GM21367 (cell line): ENCODE data around the gene CTIF.

Experiments used
- ATAC-seq: cut with Tn5 transposase; IDR thresholded peaks from one replicate; pipeline ENCODE4 v1.9.1; 2021; ENCODE audit not compliant: unreplicated experiment

CTIF gene

DNA sequence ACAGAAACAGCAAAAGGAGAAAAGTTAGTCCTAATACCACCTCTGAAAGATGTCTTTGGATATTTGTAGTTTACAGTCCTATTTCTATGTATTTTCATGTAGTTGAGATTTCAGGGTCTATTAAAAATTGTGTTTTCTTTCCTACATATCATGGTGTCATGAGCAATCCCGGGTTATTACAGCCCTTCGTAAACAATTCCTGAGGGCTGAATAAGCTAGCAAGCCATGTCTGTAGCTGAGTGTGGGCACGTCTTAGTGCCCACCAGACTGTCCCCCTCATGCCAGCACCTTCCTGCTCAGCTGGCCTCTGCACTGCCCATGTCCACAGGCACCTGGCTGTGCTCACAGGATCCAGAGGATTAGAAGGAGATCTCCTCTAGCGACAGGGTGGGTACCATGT lies 60.6 kb downstream of the CTIF start:
- no peak for ATAC-seq

DNA sequence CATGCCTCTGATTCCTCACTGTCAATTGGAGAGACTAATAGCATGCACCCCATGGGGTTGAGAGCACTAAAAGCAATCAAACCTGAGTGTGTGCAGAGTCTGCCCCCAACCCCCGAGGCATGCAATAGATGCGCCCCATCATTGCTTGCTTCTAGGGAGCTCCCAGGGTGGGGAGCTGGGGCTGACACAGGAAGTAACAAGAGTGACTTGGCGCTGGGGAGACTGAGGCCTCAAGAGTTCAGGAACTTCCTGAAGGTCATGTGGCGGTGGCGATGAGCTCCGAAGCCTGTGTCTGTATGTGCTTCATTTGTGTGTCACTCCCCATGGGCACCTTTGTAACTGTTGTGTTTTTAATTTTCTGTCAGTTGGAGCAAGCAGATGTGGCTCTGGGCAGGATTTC lies 61.2 kb downstream of the CTIF start:
- ATAC-seq: no peak

DNA sequence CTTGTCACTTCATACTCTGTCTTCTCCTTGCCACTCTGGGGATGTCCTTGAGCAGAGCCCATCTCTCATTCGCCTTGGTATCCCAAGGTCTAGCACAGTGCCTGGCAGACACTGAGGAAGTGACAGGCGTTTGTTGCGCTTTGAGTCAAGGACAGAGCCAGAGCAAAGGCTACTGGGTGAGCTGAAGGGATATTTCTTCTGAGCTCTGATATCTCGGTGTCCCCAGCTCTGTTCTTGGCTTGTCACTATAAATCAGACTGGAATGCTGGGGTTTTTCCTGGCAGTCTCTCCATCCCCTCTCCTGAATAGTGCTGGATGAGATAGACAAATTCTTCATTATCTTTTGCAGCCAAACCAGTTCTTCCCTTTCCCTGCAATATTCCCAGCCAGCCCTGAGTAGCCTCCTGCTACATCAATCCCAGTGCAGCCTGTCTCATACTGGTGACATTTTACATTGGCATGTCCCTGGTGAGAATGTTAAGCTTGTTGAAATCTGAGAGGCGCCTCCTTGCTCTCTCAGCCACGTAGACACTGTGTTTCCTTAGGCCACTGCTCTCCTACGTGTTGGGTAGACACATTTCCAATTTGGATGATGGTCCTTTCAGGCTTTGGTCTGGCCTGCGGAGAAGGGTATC lies 61.7 kb downstream of the CTIF start:
- no peak for ATAC-seq

DNA sequence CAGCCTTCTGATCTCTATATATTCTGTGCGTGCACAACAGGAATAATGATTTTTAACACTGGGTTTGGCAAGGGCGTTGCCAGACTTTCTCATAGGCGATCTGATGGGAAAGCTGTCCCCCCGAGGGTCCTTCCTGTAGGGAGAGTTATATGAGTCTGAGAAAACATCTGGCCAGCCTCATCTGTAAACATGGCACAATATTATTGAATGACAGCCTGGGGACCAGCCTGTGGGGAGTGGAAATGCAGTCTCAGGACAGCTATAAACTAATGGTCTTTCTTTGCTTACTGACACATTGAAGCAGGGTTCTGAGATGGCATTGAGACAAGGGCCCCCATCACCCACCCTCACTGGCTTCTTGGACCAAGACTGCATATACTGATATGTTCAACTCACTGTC lies 62.5 kb downstream of the CTIF start:
- ATAC-seq: no peak

DNA sequence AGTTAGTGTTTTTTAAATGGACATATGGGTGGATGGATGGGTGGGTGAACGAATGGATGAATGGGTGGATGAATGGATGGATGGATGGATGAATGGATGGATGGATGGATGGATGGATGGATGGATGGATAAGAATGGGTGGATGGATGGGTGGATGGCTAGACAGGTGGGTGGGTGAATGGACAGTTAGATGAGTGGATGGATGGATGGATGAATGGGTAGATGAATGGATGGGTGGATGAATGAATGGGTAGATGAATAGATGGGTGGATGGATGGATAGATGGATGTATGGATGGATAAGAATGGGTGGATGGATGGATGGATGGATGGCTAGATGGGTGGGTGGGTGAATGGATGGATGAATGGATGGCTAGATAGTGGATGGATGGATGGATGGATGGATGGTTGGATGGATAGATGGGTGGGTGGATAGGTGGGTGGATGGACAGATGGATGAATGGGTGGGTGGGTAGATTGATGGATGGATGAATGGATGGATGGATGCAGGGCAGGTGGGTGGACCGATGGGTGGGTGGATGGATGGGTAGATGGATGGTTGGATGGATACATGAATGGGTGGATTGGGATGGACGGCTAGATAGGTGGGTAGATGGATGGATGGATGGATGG lies 64.0 kb downstream of the CTIF start:
- no peak for ATAC-seq

DNA sequence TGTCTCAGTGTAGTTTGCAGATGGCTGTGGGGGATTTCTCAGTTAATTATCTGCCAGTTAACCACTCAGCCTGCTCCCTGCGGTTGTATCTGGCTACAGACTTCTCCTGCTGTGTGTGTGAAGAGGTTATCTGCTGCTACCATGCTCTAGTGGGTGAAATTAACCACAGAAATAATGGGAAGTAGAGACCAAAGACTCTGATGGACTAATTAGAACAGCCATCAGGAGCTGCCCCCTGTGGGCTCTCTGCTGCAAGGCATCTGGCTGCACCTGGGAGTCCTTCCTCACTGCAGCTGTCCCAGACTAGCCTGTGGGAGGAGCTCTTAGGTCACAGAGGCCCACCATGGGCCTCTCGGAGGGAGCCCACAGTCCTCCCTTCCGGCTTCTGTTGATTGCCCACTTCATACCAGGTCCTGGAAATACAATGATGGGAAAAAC lies 66.6 kb downstream of the CTIF start:
- ATAC-seq: no peak

DNA sequence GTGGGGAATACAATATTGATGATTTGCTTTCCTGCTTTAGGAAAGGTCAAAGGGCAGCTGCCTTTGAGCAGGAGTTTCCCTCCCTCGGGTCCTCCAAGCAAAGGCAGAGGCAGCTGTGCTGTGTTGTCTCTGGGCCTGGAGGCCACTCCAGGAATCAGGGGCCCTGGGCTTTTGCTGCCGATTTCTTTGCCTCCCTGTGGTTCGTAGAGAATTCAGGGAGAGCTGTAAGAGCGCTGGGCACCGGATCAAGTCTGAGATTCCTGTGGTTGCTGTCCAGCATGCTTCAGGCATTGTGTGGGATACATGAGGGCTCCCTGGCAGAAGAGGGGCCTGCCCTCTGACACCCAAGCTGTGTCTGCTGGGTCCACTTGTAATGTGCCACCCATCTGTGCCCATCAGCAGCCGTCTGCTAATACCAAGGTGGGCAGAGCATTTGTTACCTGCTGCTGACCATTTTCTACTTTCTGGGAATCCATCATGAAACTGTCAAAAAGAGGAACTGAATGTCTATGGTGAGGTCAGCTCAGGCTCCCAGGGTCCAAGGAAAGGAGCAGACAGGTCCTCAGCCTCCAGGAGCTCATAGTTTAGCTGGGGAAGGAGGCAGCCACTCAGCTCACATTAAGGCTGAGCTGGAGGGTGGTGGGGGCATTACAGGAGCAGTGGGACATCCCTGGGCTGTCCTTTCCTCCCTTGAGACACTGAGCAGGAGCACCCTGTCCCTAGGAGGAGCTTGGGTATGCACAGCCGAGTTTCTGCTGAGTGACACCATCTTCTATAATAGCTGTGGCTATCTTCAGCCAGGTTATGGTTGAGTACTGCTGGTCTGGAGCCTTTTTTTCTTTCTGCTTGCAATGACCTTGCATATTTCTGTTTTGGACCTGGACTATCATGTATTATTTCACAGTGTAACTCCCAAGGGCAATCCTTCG lies 68.5 kb downstream of the CTIF start:
- no peak for ATAC-seq

DNA sequence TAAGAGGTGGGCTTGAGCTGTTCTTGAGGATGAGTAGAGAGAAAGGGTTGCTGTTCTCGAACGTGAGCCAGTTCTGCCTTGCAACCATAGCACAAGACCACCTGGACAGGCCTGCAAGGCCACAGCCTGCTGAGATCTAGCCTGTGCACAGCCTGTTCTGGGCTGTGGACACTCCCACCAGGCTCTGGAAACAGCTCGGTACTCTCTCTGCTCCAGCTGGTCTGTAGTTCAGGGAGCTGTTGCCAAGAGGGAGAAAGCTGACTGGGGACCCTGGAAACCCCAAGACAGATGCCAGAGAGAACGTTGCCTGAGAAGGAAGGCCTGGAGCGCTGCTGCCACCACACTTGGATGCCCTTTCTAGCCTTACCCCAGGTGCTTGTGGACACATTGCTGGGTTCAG lies 69.8 kb downstream of the CTIF start:
- ATAC-seq: no peak

DNA sequence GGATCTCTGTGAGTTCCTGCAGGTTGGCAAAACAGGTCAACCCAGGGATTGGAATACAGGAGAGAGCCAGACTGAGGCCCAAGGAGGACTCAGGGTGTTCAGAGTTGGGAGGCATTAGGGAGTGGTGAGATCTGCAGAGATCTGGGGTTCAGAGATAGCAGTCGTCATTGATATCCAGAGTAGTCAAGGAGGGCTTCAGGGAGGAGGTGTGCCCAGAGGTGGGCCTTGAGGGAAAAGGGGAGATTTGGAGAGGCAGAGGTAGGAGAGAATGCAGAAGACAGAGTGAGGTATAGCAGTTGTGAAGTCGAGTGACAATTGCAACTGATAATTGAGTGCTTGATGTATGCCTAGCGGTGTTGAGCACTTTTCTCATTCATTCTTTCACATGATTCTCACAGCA lies 70.3 kb downstream of the CTIF start:
- ATAC-seq: no peak

DNA sequence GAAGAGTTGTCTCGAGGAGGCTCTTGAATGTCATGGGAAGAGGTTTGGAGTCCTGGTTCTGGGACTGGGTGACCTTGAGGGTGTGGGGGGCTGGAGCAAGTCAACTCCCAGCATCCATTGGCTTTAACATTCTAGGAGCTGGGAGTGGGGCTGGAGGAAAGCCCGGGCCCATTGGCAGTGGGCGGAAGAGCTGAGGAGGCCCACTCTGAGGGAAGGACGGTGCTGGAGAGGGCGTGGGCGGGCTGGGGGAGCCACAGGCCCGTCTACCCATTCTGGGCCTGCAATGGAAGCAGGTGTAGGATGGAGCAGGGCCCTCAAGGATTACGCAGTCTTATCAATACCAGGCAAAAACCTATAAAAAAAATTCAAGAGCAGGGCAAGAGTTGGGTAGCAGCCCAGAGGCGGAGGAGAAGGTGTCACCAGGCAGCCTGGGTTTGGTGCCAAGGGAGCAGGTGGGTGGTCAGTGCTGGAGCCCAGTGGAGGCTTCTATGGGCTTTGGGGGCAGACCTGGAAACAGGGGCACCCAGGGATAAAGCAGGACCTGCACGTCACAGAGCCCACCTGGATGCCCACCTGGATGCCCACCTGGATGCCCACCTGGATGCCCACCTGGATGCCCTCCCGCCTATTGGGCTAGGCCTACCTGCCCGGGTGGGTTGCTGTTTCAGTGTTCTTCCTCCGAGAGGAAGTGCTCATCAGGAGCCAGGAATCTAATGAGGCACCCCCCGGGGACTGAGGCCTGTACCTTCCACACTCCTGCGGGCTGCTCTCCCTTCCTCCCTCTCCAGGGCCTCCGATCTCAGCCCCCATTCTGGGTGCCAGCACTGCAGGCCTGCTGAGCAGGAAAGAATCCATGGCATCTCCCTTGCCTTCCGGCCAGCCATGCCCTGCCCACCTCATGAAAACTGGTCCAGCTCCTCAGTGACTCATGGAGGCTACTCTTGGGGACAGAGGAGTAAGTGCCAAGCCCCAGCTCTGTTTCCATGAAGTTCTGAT lies 71.3 kb downstream of the CTIF start:
- ATAC-seq: no peak

DNA sequence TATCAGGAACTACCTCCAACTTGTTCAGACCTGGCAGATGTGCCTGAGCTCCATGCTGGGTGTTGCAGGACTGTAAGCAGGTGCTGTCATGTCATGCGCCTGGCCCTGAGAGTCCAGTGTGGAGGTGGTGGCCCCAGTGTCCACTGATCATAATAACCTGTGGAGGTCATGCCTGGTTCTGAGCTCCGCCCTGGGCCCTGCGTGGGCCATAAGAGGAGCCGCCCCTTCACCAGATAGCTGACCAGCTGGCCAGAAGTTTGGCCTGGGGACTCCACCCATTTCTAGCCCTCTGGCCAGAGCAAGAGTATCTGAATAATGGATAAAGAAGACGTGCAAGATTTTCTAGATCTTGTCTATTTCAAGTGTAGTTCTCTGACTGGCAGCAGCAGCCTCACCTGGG lies 72.4 kb downstream of the CTIF start:
- no peak for ATAC-seq

DNA sequence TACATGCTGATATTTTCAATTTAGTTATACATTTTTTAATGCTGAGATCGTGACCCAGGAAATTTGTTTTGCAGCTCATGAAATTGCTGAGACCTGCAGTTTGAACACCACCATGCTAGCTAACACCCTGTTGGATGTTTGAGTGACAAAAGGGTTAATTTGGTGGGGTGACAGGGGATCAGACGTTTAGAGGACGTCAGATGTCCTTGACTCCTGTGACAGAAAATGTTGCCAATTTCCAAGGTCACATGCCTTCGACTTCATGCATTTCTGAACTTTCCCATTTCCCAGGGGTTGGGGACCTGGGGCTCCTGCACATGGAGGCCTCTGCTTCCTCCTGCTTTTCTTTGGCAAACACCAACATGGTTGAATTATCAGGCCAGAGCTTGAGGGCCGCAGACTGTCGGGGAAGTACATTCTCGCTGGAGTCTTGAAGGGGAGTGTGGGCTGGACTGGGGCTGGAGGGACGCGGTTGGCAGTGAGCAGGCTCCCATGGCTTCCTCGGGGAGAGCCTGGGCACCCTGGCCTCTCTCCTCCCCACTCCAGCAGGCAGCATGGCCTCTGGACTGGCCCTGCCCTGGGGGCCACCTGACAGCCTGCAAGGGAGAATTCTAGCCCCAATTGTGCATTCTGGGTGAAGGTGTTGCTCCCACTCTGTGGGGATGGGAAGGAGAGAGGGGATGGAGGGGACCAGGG lies 73.1 kb downstream of the CTIF start:
- ATAC-seq: no peak

DNA sequence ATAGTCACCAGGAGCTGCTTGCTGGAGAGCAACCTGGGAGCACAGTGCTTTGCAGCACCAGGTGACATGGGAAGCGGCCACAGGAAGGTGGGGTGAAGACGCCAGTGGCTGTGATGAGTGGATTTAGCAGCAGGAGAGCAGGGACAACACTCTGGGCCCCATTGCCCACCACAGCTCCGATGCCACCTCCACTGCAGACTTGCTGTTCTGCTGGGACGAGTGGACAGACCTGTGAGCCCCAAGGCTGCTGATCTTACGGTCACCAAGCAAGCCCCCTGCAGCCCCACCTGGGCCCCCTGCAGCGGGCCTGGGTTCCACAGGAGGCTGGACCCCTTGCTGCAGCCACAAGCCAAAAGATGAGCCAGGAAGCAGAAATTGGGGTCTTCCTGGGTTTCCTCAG lies 73.7 kb downstream of the CTIF start:
- ATAC-seq: no peak

DNA sequence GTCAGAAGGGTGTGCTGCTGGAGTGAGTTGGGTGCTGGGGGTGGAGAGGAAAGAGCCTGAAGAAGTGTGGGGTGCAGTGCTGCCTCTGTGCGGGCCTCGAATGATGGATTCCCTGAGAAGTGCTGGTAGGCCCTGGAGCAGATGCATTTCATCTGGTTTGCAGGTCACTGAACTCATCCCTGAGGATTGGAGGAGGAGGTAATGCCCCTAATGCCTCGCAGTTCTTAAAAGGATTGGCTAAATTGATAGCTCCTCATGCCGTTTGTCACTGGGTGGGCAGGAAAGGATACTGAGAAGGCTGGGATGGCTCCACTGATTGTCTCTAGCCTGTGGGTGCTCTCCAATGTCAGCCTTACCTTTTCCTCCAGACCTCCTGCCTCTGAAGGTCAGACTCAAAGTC lies 74.1 kb downstream of the CTIF start:
- ATAC-seq: no peak

DNA sequence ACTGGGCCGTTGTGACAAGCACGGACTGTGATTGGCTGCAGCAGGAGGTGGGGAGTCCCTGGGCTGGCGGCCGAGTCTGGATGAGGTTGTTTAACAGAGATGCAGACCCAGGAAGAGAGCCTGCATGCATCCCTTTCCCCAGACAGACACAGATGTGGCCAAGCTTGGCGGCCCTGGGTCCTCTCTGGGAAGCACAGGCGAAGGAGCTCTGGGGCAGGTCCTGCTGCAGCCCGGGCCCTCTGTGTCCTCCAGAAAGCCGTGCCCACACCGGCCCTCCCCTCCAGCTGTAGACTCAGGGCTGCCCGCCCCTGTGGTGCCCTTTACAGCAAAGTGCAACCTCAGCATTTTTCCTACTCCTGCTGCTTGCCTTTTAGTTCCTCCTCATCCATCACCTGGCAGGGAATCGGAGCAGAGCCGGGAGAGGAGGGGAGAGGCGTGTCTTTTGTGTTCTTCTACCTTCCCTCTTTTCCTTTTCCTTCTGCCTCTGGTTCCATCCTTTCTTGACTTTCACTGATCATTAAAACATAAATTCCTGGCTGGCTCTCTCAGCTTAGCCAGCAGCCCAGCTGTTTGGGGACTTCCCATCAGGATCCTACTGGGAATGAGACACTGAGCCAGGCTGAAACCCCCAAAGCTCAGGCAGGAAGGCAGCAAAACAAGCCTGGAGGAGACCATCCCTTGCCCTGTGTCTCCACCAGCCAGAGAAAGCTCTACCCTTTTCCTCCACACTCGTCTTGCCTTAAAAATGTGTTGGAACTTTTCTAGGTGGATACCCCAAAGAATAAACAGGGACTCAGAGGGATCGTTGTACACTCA lies 75.0 kb downstream of the CTIF start:
- no peak for ATAC-seq

DNA sequence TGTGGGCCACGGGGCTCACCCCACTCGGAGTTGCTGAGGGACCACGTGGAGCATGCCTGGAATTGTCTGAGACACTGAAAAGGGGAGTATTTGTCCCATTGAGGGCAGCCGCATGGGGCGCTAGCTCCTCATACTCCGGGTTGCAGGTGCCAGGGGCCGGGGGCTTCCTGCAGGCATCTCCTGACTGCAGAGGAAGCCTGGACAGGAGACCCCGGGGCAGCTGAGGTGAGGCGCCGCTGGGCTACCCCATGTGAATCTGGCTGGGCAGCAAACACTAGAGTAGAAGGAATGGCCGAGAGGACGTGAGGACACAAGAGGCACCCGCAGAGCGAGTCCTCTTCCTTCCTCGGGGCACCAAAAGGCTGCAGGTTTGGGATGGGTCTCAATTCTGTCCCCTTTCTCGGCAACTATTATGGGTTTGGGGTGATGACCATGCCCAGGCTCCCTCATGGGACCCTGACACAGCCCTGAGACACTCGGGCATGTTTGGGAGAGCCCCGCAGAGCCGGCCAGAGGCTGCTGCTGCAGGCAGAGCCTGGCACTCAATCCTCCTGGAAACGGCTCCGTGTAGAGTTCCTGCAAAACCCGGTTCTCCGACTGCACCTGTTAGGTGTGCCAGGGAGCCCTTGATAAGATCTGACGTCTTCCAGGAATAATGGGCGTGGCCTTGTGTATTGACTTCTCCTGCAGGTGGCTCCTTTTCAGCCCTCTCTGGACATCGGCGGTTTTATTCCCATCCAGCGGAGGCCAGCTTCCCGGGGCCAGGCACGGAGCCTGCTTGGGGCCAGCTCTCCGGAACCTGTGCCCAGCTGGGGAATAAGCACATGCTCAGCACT lies 77.0 kb downstream of the CTIF start:
- no peak for ATAC-seq

DNA sequence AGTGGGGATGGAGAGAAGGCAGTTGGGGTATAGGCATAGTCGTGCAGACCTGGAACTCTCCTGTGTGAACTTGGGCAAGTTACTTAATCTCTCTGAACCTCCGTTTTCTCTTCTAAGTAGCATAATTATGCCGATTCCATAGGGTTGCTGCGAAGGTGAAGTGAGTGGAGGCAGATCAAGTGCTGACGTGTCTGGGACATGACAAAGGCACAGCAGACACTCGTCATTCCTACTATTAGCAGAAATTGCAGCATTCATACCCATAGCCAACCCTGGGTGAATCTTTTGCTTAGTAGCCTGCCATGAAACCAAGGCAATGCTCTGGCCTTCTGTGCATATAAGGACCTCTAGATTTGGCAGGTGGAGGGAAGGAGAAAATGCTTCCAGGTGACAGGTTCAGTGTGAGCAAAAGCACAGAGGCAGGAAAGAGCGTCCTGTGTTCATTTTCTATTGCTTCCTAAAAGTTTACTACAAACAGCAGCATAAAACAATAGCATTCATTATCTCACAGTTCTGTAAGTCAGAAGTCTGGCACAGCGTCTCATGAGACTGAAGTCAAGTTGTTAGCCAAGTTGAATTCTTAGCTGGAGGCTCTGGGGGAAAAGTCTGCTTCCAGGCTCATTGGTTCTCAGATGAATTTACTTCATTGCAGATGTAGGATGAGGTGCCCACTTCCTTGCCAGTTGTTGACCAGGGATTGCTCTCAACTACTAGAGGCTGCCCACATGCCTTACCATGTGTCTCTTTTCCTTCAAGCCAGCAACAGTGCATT lies 77.8 kb downstream of the CTIF start:
- ATAC-seq: no peak
